Heart left ventricle (tissue), 16 donors: ENCODE measurements around the gene GPR161. TPM values are rescaled to one million over a fixed set of nuclear protein-coding genes. Genes with fewer than 3 reads are reported as not detected.

Experiments used
- ATAC-seq, 4 donors: fragments of 200-7000 bp; cut with Tn5 transposase; one replicate each; pipeline ENCODE4 v1.9.1; 2020 to 2022; ENCODE audit warnings: moderate library complexity in 4 of 4, mild to moderate bottlenecking in 3 of 4, moderate number of reproducible peaks in 1 of 4
- DNase-seq, 5 donors: peaks; one replicate each; pipeline ENCODE4 v3.0.0-alpha.2; 2020
- H3K27ac ChIP-seq, 12 donors: fragments of 200-600 bp; sonication (generic) in 4 of 12; one replicate each; pipeline versions ENCODE4 v1.5.0 to v1.8.0; 2016 to 2022; ENCODE audit warnings: mild to moderate bottlenecking in 2 of 12
- H3K27me3 ChIP-seq, 9 donors: fragments of 200-600 bp; sonication (generic) in 2 of 9; one replicate each; pipeline versions ENCODE4 v1.5.1 to v1.8.0; 2016 to 2022; ENCODE audit warnings: mild to moderate bottlenecking in 3 of 9
- H3K36me3 ChIP-seq, 9 donors: fragments of 200-600 bp; sonication (generic) in 2 of 9; one replicate each; pipeline versions ENCODE4 v1.5.0 to v1.8.0; 2018 to 2022; ENCODE audit warnings: mild to moderate bottlenecking in 2 of 9
- H3K4me1 ChIP-seq, 12 donors: fragments of 200-600 bp; sonication (generic) in 4 of 12; one replicate each; pipeline versions ENCODE4 v1.5.0 to v1.8.0; 2016 to 2022; ENCODE audit warnings: mild to moderate bottlenecking in 3 of 12
- H3K4me3 ChIP-seq, 12 donors: fragments of 200-600 bp; sonication (generic) in 4 of 12; one replicate each; pipeline versions ENCODE4 v1.5.0 to v1.8.0; 2017 to 2022; ENCODE audit warnings: mild to moderate bottlenecking in 9 of 12, moderate library complexity in 4 of 12
- H3K9me3 ChIP-seq, 12 donors: fragments of 200-600 bp; sonication (generic) in 4 of 12; one replicate each; pipeline versions ENCODE4 v1.5.0 to v1.8.0; 2016 to 2022; ENCODE audit warnings: mild to moderate bottlenecking in 1 of 12
- CTCF ChIP-seq, 12 donors: fragments of 200-600 bp; sonication (generic) in 4 of 12; IDR thresholded peaks; one replicate each; pipeline versions ENCODE4 v1.5.0 to v1.8.0; 2018 to 2022; ENCODE audit warnings: antibody characterized with exemption in 12 of 12, mild to moderate bottlenecking in 5 of 12
- POLR2A ChIP-seq, 2 donors: fragments of 450-650 bp; IDR thresholded peaks; one replicate each; pipeline ENCODE4 v1.6.1; 2017; ENCODE audit warnings: antibody characterized with exemption in 2 of 2, mild to moderate bottlenecking in 2 of 2, moderate library complexity in 2 of 2
- WGBS, 4 donors: extraction: QIAGEN DNeasy Blood & Tissue Kit in 2 of 4; methylation state at CpG; one replicate each; pipeline versions ENCODE4 v1.1.5 to v1.1.7; 2013 to 2018; 5-methylcytosine and 5-hydroxymethylcytosine counted together
- intact Hi-C, 10 donors: fragments of 100-400 bp; cut with DNase I; formaldehyde crosslinking; loops; one replicate each; pipeline versions ENCODE4 v1.11.1 to v1.14.2; 2022
- polyA plus RNA-seq, 2 donors: library from polyadenylated mRNA; stranded (reverse); fragments of 200-250 nt; gene quantifications; one replicate each; pipeline ENCODE4 v1.2.3, GENCODE V29; 2013
- total RNA-seq, 9 donors: library from RNA; depleted of rRNA in 2 of 9; stranded (reverse); fragments of >200 nt in 2 of 9; fragmentation: NEBNext Ultra II Directional in 3 of 9; extraction: Animal tissue kit (Norgen Biotek cat#: 25700) in 3 of 9; gene quantifications; one replicate each; pipeline versions ENCODE4 v1.1.0 to v1.2.4, GENCODE V29; 2016 to 2023
- donor health status: ischemic (EF 13 %, LVEDD 7.1; RV severe dilation, severe dysfunction).
- donor health status: healthy with polysubstance abuse.
- donor health status: DM: no; HTN: yes; CAD: no.
- donor health status: DM: no; HTN: no; CAD: no.
- donor health status: ischemic (EF 25% LVEDD 6.9; RV normal size, moderate dysfunction).
- donor health status: ischemic (EF 25% LVEDD 5.7; RV mildly dilated, moderate dysfunction).
- donor health status: healthy.
- donor health status: DM: yes; HTN: yes; CAD: no.
- donor health status: ischemic (EF 35%, LVEDD 5.7; RV mildly dilated, moderate dysfunction).
- donor health status: nonischemic (EF 11% LVEDD 7.7; RV severe dilation, severe dysfunction).
- donor health status: DM: yes; HTN: yes; CAD: no.
- donor health status: PGD.
- donor health status: ischemic (EF 29% LVEDD 5.4; RV normal size, mild dysfunction).
- donor health status: nonischemic (EF 23%, LVEDD 6.1; RV moderate dilation, normal function).

GPR161 gene
- total and polyA plus RNA-seq, 11 donors = 0.95 to 4.8 (median 2.4) TPM

- no peak for DNase-seq
Observed at GRCh38 chr1:168087696-168088095, 49.0 kb downstream of the GPR161 start.

GRCh38 chr1:168086438-168086837, 50.3 kb downstream of the GPR161 start:
- no peak for ATAC-seq

More at GRCh38 chr1:168087696-168088095, 49.0 kb downstream of the GPR161 start:
- intact Hi-C loops = loop anchor here in 8 of 10 donors (5.0 to 10.0 kb wide), 6 partner anchors 50 to 373 kb away; partner anchors contain the start of genes DCAF6 (in 2 of the 8), GPR161 (in 2 of the 8), MPC2 (in 2 of the 8) and MPZL1 (in 2 of the 8)
- no peak for ATAC-seq
- H3K9me3 ChIP-seq = no peaks in the 10 kb centered on the region
- H3K27me3 ChIP-seq = no peaks in the 10 kb centered on the region
- no peak overlapping the region for H3K4me3 ChIP-seq
- TF ChIP-seq POLR2A (IDR thresholded peaks at IDR 0.05) (no peak), CTCF (IDR thresholded peaks at IDR 0.05) (no peak)
- H3K36me3 ChIP-seq = peaks cover 0 to 13% (median 0%) of the 10 kb centered on the region in 9 donors
- peaks cover 0 to 31% (median 15%) of the 10 kb centered on the region in 12 donors for H3K4me1 ChIP-seq
- WGBS, 4 donors = 67 to 82% (median 77%) methylated on average over 10 of the region's 10 CpGs
- no peak overlapping the region for H3K27ac ChIP-seq

GRCh38 chr1:168085401-168085872, 51.3 kb downstream of the GPR161 start:
- no peaks in the 10 kb centered on the region for H3K9me3 ChIP-seq
- 68 to 78% (median 74%) methylated on average over 10 to 16 of the region's 16 CpGs for WGBS, 4 donors
- no peak for TF ChIP-seq CTCF (IDR thresholded peaks at IDR 0.05)
- peak; percentile 39 to 54 (median 43) for ATAC-seq
- intact Hi-C loops = loop anchor here in 8 of 10 donors (5.0 to 10.0 kb wide), 6 partner anchors 52 to 371 kb away; partner anchors contain the start of genes DCAF6 (in 2 of the 8), GPR161 (in 2 of the 8), MPC2 (in 2 of the 8) and MPZL1 (in 2 of the 8)
- H3K36me3 ChIP-seq = peaks cover 0 to 13% (median 0%) of the 10 kb centered on the region in 9 donors
- no peaks in the 10 kb centered on the region for H3K27me3 ChIP-seq
- DNase-seq = peak; percentile 55 to 84 (median 70)
- peak overlapping the region; percentile 1 to 71 (median 47) for H3K27ac ChIP-seq
- H3K4me1 ChIP-seq = peaks cover 0 to 46% (median 27%) of the 10 kb centered on the region in 12 donors
- H3K4me3 ChIP-seq = peak overlapping the region in 2 of 12 donors; percentile 7 to 25

More at GRCh38 chr1:168086438-168086837, 50.3 kb downstream of the GPR161 start:
- H3K27ac ChIP-seq = peak overlapping the region in 6 of 12 donors; percentile 21 to 58 (median 40)
- H3K36me3 ChIP-seq = peaks cover 0 to 13% (median 0%) of the 10 kb centered on the region in 9 donors
- intact Hi-C loops = loop anchor here in 8 of 10 donors (5.0 to 10.0 kb wide), 6 partner anchors 51 to 372 kb away; partner anchors contain the start of genes DCAF6 (in 2 of the 8), GPR161 (in 2 of the 8), MPC2 (in 2 of the 8) and MPZL1 (in 2 of the 8)
- no peaks in the 10 kb centered on the region for H3K9me3 ChIP-seq
- H3K27me3 ChIP-seq = no peaks in the 10 kb centered on the region
- no peak overlapping the region for H3K4me3 ChIP-seq
- H3K4me1 ChIP-seq = peaks cover 0 to 38% (median 22%) of the 10 kb centered on the region in 12 donors
- WGBS, 4 donors = 80 to 81% (median 81%) methylated on average over 2 of the region's 2 CpGs
- TF ChIP-seq CTCF (IDR thresholded peaks at IDR 0.05) = no peak
- TF ChIP-seq POLR2A (IDR thresholded peaks at IDR 0.05) = no peak
- DNase-seq = no peak
